NCI-H2196 treated with DMSO at 0.1 percent for 48 hours (cell line): Measurements from ENCODE around the gene SVIL.
"Not testable (repeated sequence)": the region's sequence is repeated elsewhere in the genome, so short reads cannot be mapped to it uniquely, and the experiment has no call there.

ENCODE experiments used
- DNase-seq: peaks from one replicate; lab custom pipeline; 2025; ENCODE audit not compliant: unreplicated experiment; lab: John Stamatoyannopoulos, UW

SVIL gene

DNA sequence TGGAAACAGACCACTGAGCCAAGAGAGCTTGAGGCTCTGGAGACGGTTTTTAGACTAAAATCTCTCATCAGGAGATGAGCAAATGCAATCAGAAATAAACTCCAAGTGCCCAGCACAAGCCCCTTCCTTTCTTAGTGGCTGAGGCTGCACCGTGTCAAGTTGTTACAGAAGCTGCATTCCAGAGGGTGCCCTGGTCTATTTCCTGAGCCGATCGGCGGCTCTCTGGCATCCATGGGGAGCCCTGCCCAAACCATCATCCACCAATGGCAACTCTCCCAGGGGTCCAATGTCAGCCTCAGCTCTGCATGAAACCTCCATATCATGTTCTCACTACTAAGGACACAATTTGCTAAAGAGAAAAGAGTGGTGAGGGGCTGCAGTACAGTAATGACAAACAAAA lies 89.6 kb downstream of the SVIL start:
- DNase-seq, result no peak

- DNase-seq, result no peak
Measured at GRCh38 chr10:29543715-29544114, 91.1 kb downstream of the SVIL start.

GRCh38 chr10:29542723-29543122 lies 92.0 kb downstream of the SVIL start:
- no peak for DNase-seq

- no peak for DNase-seq
Measured at GRCh38 chr10:29541422-29542210, 93.2 kb downstream of the SVIL start.

- no peak for DNase-seq
Measured at GRCh38 chr10:29540016-29540415, 94.8 kb downstream of the SVIL start.

DNA sequence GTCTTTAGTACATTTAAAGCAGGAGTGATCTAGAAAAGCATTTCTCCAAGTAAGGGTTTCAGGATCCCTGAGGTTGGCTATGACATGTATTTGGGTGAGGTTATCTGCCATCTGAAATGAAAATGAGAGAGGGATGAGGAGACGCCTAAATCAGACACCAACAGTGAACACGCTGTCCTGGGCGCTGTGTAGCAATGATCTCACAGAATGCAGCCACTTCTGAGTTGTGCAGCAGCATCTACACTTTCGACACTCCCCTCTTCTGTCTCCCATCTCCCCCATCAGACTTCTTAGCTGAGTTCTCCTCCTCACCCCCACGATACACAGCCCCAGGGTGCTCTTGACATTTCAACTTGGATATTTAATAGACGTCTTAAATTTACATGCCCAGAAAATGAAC lies 95.4 kb downstream of the SVIL start:
- no peak for DNase-seq

DNA sequence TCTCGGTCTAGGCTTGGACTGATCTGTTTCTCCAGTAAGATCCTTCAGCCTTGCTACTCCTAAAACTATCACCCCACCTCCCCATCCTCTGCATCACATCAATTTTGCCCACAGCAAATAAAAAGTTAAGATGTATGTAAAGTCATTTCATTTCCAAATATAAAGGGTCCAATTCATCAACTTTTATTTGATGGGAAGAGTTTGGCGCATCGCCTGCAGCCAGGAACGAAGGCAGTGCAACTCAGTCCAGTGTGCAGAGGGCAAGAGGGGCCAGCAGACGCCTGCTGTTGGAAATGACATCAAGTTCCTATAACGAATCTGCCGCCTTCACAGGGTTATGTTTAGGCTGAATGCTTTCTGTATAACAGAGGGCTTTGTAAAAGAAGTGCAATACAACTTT lies 97.0 kb downstream of the SVIL start:
- no peak for DNase-seq

GRCh38 chr10:29536691-29537090 lies 98.1 kb downstream of the SVIL start:
- DNase-seq, result not testable (repeated sequence)

DNA sequence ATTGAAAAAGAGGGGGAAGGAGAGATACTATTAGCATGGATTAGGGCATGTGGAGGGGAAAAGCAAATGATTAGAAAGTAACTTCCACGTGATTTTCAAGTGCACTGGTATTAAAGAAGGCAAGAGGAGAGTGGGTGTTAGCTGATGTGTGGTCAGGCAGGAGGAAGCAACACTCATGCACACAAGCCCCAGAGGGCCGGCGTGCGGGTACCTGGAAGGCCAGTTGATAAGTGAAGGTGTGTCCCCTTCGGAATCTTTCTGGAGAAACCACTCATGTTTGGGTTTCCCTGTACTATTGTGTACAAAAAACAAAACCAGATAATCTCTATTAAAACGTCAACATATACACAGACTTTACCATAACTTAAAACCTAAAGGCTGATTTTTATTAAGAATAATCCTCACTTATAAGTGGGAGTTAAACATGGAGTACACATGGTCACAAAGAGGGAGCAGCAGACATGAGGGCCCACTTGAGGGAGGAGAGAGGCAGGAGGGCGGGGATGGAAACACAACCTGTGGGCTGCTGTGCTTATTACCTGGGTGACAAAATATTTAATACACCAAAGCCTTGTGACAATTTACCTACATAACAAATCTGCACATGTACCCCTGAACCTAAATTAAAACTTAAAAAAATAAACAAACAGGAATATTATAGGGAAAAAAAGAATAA lies 98.9 kb downstream of the SVIL start:
- no peak for DNase-seq

DNA sequence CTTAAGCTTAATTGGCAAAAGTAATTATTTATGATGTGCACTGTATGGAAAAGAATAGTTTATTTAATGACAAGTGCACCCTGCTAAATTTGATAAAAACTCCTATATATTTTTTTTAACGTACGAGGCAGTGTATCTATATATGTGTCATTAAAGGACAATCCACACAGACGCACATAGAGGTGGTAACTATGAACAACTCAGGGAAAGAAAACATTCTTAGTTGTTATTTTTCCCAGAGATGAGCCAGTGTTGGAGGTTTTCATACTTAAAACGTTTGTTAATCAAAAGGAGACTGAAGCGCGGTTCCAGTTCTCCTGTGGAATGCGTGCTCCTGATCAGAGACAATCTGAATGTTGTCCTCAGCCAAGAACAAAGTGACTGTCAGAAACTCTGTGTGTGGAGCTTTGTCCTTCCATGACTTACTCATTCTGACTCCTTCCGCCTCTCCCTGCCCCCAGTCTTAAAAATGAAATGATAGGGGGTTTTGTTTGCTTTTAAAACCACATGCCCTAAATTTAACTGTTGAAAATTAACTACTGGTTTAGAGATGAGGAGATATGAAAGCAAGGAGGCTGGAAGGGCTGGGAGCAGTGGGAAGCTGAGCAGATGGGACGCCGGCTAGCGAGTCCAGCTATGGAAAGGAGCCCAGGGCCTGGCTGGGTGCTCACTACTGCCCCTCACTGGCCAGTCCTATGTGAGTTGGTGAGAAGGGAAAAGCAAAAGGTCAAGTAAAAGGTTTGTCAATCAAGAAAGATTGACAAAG lies 99.6 kb downstream of the SVIL start:
- DNase-seq, result no peak

- no peak for DNase-seq
Measured at GRCh38 chr10:29534590-29534989, 100.2 kb downstream of the SVIL start.

DNA sequence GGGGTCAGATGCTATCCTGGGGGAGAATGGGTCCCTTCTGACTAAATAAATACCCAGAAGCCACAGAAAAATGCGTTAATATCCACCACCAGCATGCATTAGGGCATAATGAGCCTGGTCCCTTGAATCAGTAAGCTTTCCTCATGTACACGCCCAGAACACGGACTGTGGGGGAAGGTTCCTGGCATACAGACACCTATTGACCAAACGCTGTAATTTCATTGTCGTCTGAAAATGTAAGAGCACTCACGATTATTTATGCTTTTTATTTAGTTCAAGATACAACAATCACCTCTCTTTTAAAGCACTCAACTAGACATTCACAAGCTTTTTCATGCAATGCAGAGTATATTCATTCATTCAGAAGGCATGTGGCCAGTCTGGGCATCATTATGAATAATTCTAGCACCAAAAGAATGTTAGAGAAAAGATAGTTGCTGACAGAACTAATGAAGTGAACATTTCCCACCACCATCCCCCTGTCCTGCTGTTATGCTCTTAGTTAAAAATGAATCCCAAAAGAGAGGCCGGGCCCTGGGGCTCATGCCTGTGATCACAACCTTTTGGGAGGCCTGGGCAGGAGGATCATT lies 101.0 kb downstream of the SVIL start:
- DNase-seq, result no peak

DNA sequence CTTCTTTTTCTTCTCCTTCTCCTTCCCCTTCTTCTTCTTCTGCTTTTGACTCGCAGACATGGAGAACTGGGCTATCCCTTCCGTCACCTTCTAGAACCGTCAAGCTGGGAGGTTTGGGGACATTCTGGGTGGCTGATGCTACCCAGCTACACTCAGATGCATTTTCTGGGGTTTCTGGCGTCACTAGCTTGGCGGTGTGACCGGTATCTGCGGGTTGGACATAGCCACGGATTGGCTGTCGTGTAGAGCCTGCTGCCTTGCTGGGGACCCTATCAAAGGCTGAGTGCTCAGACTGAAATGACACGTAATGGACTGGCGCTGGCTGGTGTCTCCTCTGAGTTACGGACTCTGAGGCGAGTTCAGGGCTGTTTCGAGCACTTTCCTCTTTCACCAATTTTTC lies 101.7 kb downstream of the SVIL start:
- no peak for DNase-seq

DNA sequence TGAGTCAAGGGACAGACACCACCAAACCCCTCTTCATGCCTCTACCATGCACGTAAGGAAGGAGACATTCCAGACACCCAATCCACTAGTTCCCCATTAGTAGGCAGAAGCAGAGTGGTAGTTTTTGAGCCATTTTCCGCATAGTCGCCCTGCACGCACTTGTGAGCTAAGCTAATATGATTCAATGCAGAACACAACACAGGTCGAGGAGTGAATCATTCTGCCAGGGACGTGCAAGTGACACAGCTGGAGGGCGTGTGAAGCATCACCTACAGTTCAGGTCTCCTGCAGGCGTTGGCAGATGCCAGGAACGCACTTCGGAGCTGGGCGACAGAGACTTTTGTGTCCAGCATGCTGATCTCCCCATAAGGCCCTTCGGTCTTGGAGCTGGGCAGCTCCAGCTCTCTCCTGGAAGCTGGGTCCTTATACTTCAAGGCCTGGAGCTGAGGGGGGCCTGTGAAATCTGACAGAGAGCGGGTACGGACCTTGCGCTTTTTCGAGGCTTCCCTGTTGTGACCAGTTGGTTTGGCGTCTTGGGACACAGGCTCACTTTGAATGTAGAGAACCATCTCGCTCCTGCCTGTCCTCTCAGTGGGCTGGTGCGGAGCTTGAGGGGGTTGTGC lies 102.4 kb downstream of the SVIL start:
- no peak for DNase-seq

GRCh38 chr10:29530112-29530976 lies 104.4 kb downstream of the SVIL start:
- DNase-seq, result no peak

DNA sequence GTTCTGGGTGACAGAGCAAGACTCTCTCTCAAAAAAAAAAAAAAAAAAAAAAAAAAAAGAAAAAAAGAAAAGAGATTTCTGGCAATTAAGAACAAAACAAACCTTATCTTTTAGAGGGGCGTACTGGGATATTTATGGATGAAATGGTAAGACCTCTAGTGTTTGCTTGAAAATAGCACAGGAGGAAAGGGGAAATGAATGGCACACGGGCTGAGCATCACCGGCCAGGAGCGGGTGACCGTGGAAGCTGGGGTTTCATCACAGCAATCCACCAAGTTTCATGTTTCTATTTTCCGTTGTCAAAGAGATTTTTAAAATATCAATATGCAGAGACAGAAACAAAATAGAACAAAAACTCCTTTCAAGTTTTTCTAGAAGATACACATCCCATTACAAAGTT lies 105.6 kb downstream of the SVIL start:
- DNase-seq, result no peak

- no peak for DNase-seq
Measured at GRCh38 chr10:29525762-29526161, 109.0 kb downstream of the SVIL start.

DNA sequence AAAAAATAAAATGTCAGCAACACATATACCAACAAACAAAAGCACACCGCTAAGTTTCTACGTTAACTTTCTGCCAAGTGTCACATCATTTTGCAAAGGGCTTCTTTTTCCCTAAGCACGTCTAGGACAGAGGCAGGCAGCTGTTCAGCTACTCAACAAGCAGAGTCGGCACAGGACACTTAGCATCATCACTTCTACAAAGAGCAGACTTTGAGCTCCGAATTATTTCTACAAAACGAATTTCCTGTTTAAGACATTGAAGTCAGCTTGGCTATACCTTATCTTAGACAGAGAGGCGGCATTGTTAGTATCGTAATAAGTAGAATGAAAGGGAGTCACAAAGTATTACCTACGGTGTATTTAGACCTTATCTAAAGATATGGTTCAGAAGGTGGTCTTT lies 110.1 kb downstream of the SVIL start:
- DNase-seq, result no peak

- DNase-seq, result no peak
Measured at GRCh38 chr10:29524294-29524693, 110.5 kb downstream of the SVIL start.

DNA sequence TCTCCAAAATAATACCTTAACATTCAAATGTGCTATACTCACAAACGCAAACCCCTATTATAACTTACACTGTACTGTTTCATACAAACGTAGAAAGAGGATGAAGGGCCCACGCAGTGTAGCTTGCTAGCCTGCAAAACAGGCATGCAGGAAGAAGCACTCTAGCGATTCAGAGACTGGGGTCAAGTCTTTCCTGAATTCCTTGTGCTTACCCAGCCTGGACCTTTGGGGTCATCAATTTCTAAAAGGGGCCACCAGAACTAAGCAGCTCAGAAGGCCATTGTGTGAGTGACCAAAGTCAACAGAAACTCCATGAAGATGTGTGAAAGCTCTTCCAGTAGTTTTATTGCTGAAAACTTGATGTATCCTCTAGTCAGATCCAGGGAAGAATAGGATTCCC lies 111.9 kb downstream of the SVIL start:
- DNase-seq, result no peak
